ENCODE data around the gene TMPRSS3.

TMPRSS3 gene

GRCh38 chr21:42332557-42333317 is 63.1 kb downstream of the TMPRSS3 start:
- peaks cover 5% of the 10 kb centered on the region for H3K9me3 ChIP-seq (ENCODE audit: severe bottlenecking)
- no peaks in the 10 kb centered on the region for H3K36me3 ChIP-seq
- no peak overlapping the region for H3K27ac ChIP-seq
- no peaks in the 10 kb centered on the region for H3K27me3 ChIP-seq (ENCODE audit: insufficient read depth, low read depth, severe bottlenecking)
- H3K4me3 ChIP-seq (ENCODE audit: low read depth, low read length), result no peak overlapping the region
- no peak for TF ChIP-seq CTCF (IDR thresholded peaks at IDR 0.05; ENCODE audit: low read depth, low read length)
- DNase-seq, result no peak

DNA sequence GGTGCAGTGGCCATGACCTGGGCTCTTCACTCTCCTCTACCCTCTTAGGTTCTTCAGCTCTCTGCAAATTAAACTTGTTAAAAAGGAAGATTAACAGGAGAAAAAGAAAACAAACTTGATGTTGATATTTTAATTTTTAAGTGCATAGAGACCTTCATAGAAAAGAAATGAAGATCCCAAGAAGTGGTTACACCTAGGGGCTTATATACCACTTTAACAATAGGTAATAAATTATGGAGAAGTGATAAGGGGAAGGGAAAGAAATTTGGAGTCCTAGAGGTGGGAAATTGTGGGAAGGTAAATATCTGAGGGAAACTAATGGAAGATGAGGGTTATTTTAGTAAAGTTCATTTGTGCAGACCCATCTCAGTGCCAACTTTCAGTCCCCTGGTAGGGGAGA is 64.2 kb downstream of the TMPRSS3 start:
- no peak for DNase-seq
- H3K27ac ChIP-seq, result no peak overlapping the region
- peaks cover 5% of the 10 kb centered on the region for H3K9me3 ChIP-seq (ENCODE audit: severe bottlenecking)
- H3K4me3 ChIP-seq (ENCODE audit: low read depth, low read length), result no peak overlapping the region
- H3K36me3 ChIP-seq, result no peaks in the 10 kb centered on the region
- TF ChIP-seq CTCF (IDR thresholded peaks at IDR 0.05; ENCODE audit: low read depth, low read length), result no peak
- H3K27me3 ChIP-seq (ENCODE audit: insufficient read depth, low read depth, severe bottlenecking), result no peaks in the 10 kb centered on the region

GRCh38 chr21:42330380-42331371 is 65.2 kb downstream of the TMPRSS3 start:
- no peak for DNase-seq
- Histone ChIP-seq H3K4me3 (ENCODE audit: low read depth, low read length) (no peak overlapping the region), H3K27ac (no peak overlapping the region)

DNA sequence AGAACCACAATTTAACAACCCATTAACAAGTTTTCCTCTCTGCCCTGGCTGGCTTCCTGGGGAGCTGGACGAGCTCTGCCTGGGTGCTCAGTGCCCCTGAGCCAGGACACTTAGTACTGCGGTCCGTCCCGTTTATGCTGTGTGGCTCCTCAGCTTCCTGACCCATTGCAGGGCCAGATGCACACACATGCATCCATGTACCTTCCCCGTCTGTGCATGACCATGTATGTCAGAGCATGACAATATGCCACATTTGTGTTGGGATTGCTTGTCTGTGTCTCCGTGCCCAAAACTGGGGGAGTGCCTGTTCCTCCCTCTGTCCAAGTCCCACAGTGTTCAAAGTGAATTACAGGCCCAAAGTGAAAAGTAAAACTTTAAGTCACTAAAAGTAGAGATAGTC is 71.0 kb downstream of the TMPRSS3 start:
- Histone ChIP-seq H3K4me3 (ENCODE audit: low read depth, low read length) (no peak overlapping the region), H3K9me3 (ENCODE audit: severe bottlenecking) (peaks cover 8% of the 10 kb centered on the region), H3K27me3 (ENCODE audit: insufficient read depth, low read depth, severe bottlenecking) (no peaks in the 10 kb centered on the region), H3K36me3 (no peaks in the 10 kb centered on the region), H3K27ac (no peak overlapping the region)
- DNase-seq, result no peak
- TF ChIP-seq CTCF (IDR thresholded peaks at IDR 0.05; ENCODE audit: low read depth, low read length), result no peak

More at GRCh38 chr21:42330380-42331371, 65.2 kb downstream of the TMPRSS3 start:
- Histone ChIP-seq H3K27me3 (ENCODE audit: insufficient read depth, low read depth, severe bottlenecking) (no peaks in the 10 kb centered on the region), H3K9me3 (ENCODE audit: severe bottlenecking) (peaks cover 6% of the 10 kb centered on the region), H3K36me3 (no peaks in the 10 kb centered on the region)
- no peak for TF ChIP-seq CTCF (IDR thresholded peaks at IDR 0.05; ENCODE audit: low read depth, low read length)

Measured in WERI-Rb-1 (cell line).